ENCODE measurements around the gene OR6Q1.
A peak's percentile ranks its signal among the peaks of the same experiment; 100 is the strongest.

OR6Q1 gene

GRCh38 chr11:58068655-58069054 lies 37.9 kb downstream of the OR6Q1 start:
- Histone ChIP-seq H3K9ac (ENCODE audit: low read depth, low read length) (no peak overlapping the region), H4K20me1 (ENCODE audit: insufficient read depth, low read length) (no peaks in the 10 kb centered on the region), H3K4me1 (ENCODE audit: insufficient read depth, low read length) (no peaks in the 10 kb centered on the region), H3K27me3 (ENCODE audit: insufficient read depth, low read length, poor library complexity) (no peaks in the 10 kb centered on the region), H3K27ac (ENCODE audit: low read length) (no peak overlapping the region), H2AFZ (ENCODE audit: low read depth, low read length) (no peak overlapping the region), H3K9me3 (ENCODE audit: insufficient read depth, low read length, severe bottlenecking) (no peaks in the 10 kb centered on the region), H3K4me3 (ENCODE audit: low read depth in 1 of 2, low read length in 2 of 2) (no peak overlapping the region), H3K36me3 (ENCODE audit: insufficient read depth, low read length) (no peaks in the 10 kb centered on the region), H3K79me2 (ENCODE audit: insufficient read depth, low read length) (no peaks in the 10 kb centered on the region), H3K4me2 (ENCODE audit: insufficient read depth, low read length) (no peak overlapping the region)
- ATAC-seq (ENCODE audit: insufficient read depth, low read depth) (no peak), DNase-seq (no peak)
- TF ChIP-seq CTCF (IDR thresholded peaks at IDR 0.05; ENCODE audit: borderline replicate concordance, extremely low read depth, low read length, poor library complexity, severe bottlenecking) (peak; percentile 23), EZH2 (IDR thresholded peaks at IDR 0.05; ENCODE audit: borderline replicate concordance, low read depth, low read length, severe bottlenecking) (no peak)

GRCh38 chr11:58070585-58070984 lies 39.8 kb downstream of the OR6Q1 start:
- Histone ChIP-seq H3K4me3 (ENCODE audit: low read depth in 1 of 2, low read length in 2 of 2) (no peak overlapping the region), H3K4me1 (ENCODE audit: insufficient read depth, low read length) (no peaks in the 10 kb centered on the region), H3K79me2 (ENCODE audit: insufficient read depth, low read length) (no peaks in the 10 kb centered on the region), H3K36me3 (ENCODE audit: insufficient read depth, low read length) (no peaks in the 10 kb centered on the region), H3K4me2 (ENCODE audit: insufficient read depth, low read length) (no peak overlapping the region), H3K27ac (ENCODE audit: low read length) (no peak overlapping the region), H2AFZ (ENCODE audit: low read depth, low read length) (no peak overlapping the region), H4K20me1 (ENCODE audit: insufficient read depth, low read length) (no peaks in the 10 kb centered on the region), H3K9me3 (ENCODE audit: insufficient read depth, low read length, severe bottlenecking) (no peaks in the 10 kb centered on the region), H3K9ac (ENCODE audit: low read depth, low read length) (no peak overlapping the region), H3K27me3 (ENCODE audit: insufficient read depth, low read length, poor library complexity) (no peaks in the 10 kb centered on the region)
- ATAC-seq (ENCODE audit: insufficient read depth, low read depth) (no peak), DNase-seq (no peak)
- TF ChIP-seq EZH2 (IDR thresholded peaks at IDR 0.05; ENCODE audit: borderline replicate concordance, low read depth, low read length, severe bottlenecking) (no peak), CTCF (IDR thresholded peaks at IDR 0.05; ENCODE audit: borderline replicate concordance, extremely low read depth, low read length, poor library complexity, severe bottlenecking) (no peak)

- DNase-seq (no peak), ATAC-seq (ENCODE audit: insufficient read depth, low read depth) (no peak)
- H3K4me1 ChIP-seq (ENCODE audit: insufficient read depth, low read length): no peaks in the 10 kb centered on the region
- TF ChIP-seq CTCF (IDR thresholded peaks at IDR 0.05; ENCODE audit: borderline replicate concordance, extremely low read depth, low read length, poor library complexity, severe bottlenecking) (no peak), EZH2 (IDR thresholded peaks at IDR 0.05; ENCODE audit: borderline replicate concordance, low read depth, low read length, severe bottlenecking) (no peak)
- H3K4me3 ChIP-seq (ENCODE audit: low read depth in 1 of 2, low read length in 2 of 2): no peak overlapping the region
- no peaks in the 10 kb centered on the region for H3K9me3 ChIP-seq (ENCODE audit: insufficient read depth, low read length, severe bottlenecking)
- H2AFZ ChIP-seq (ENCODE audit: low read depth, low read length): no peak overlapping the region
- no peaks in the 10 kb centered on the region for H3K79me2 ChIP-seq (ENCODE audit: insufficient read depth, low read length)
- no peaks in the 10 kb centered on the region for H4K20me1 ChIP-seq (ENCODE audit: insufficient read depth, low read length)
- H3K36me3 ChIP-seq (ENCODE audit: insufficient read depth, low read length): no peaks in the 10 kb centered on the region
- H3K27me3 ChIP-seq (ENCODE audit: insufficient read depth, low read length, poor library complexity): no peaks in the 10 kb centered on the region
- H3K4me2 ChIP-seq (ENCODE audit: insufficient read depth, low read length): no peak overlapping the region
- H3K27ac ChIP-seq (ENCODE audit: low read length): no peak overlapping the region
- no peak overlapping the region for H3K9ac ChIP-seq (ENCODE audit: low read depth, low read length)
Observed at GRCh38 chr11:58075781-58076180, 45.0 kb downstream of the OR6Q1 start.

Measured in DND-41 (cell line).